Adipose tissue (tissue), 3 donors: Measurements from ENCODE around the gene ANKRD13D. TPM values are rescaled to one million over a fixed set of nuclear protein-coding genes. Genes with fewer than 3 reads are reported as not detected.

ENCODE experiments used
- H3K27ac ChIP-seq: one replicate; pipeline ENCODE4 v1.5.1; 2013; ENCODE audit warnings: low read depth, low read length
- WGBS, 3 donors: extraction: QIAGEN DNeasy Blood & Tissue Kit; methylation state at CpG; one replicate each; pipeline ENCODE4 v1.1.7; 2013; 5-methylcytosine and 5-hydroxymethylcytosine counted together
- polyA plus RNA-seq, 3 donors: library from polyadenylated mRNA; stranded (reverse); fragments of 200-250 nt; gene quantifications; one replicate each; pipeline ENCODE4 v1.2.3, GENCODE V29; 2013
- donor health status: healthy with polysubstance abuse.
- donor health status: Bipolar disorder and iron deficiency.
- donor health status: healthy.

ANKRD13D gene
- polyA plus RNA-seq, result 10 to 100 TPM; 13.0 to 48.7 (median 23.5) TPM

DNA sequence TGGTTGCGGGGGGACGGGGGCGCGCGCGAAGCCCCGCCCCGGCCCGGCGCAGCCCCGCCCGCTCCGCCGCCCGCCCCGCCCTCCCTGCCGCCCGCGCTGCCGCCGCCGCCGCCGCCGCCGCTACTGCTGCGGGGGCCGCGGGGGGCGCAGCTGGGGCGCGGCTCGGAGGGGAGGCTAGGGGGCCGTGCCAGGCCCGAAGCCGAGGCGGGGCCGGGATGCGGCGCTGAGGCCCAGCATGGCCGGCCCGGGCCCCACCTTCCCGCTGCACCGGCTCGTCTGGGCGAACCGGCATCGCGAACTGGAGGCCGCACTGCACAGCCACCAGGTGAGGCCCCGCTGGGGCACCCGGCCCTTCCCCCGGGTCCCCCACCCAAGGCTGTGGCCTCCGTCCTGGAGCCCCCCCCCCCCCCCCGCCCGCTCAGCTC lies at the start of gene ANKRD13D:
ANKRD13D (plus strand) TSS at position 78 of the 425 bp plus-strand sequence; CDS start at position 236, 158 bp downstream.
- H3K27ac ChIP-seq, result peak within 1 kb of the TSS; percentile 94
- 0 to 1% (median 1%) methylated on average over 20 to 44 of the region's 56 CpGs for WGBS, 3 donors

DNA sequence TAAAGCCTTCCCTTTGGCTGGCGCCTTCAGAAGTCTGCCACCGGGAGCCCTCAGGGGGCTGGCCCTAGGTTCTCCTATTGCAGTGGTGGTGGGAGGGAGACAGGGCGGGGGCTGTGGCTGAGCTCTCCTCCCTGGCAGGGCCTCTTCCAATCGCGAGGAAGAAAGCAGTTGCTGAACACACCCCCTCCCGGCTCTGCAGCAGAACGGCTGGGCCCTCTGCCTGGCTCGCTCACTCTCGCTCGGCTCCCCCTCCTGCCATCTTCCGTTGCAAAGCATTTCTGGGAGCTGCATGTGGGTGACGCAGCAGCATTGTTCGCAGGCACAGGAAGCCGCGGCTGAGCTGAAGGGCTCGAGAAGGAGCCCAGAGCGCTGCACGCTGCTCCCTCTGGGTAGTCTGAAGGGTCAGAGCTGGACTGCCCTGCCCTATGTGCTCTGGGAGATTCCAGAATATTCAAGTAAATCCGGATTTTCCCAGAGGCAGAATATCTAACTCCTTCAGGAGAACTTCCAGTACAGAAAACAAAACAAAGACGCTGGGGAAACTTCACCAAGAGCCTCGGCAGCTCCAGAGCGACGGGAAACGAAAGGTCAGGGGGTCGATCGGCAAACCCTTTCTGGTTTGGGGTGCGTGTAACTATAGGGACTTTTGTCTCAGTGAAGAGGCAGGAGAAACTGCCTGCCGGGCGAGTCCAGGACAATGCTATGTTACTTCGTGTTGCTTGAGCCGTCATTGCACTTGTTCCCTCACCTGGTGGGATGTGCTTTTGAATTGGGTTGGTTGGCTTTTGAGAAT lies 49.1 kb upstream of the ANKRD13D start:
- H3K27ac ChIP-seq, result peak overlapping the region; percentile 98
- WGBS, 3 donors, result 0% methylated on average over 30 to 31 of the region's 31 CpGs

- WGBS, 3 donors, result 1 to 2% (median 1%) methylated on average over 16 of the region's 16 CpGs
Measured at GRCh38 chr11:67240576-67241389, 48.3 kb upstream of the ANKRD13D start.

DNA sequence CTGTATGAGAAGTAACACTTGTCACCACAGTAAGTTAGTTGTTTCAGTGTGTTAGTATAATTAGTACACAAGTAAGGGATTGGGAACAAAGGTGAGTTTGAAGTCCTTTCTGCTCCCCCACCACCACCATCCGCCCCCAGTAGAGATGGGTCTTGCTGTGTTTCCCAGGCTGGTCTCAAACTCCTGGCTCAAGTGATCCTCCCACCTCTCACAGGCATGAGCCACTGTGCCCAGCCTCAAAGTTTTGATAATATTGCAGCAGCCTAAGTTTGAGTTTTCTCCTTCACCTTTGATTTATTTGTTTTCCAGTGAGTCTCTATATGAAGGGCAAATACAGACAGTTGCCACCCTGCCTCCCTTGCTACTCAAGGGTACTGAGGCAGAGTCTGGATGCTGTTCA lies 46.6 kb upstream of the ANKRD13D start:
- WGBS, 3 donors, result 76 to 88% (median 79%) methylated on average over 1 of the region's 1 CpG
- no peak overlapping the region for H3K27ac ChIP-seq

More at GRCh38 chr11:67240576-67241389, 48.3 kb upstream of the ANKRD13D start:
- H3K27ac ChIP-seq, result peak overlapping the region; percentile 98

- H3K27ac ChIP-seq, result no peak overlapping the region
- 56 to 90% (median 86%) methylated on average over 2 of the region's 2 CpGs for WGBS, 3 donors
Measured at GRCh38 chr11:67243051-67243450, 46.1 kb upstream of the ANKRD13D start.

DNA sequence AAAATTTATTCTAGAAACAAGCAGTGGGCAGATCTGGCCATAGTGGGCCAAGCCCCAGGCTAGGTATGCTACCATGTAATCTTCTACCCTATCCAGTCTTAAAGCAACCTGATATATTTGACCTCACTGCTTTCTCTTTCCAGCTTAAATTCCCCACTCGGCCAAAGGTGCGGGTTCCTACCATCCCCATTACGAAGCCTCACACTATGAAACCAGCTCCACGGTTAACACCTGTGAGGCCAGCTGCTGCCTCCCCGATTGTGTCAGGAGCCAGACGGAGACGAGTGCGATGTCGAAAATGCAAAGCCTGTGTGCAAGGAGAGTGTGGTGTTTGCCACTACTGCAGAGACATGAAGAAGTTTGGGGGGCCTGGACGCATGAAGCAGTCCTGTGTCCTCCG lies 44.1 kb upstream of the ANKRD13D start:
- 93 to 94% (median 93%) methylated on average over 11 of the region's 11 CpGs for WGBS, 3 donors
- H3K27ac ChIP-seq, result no peak overlapping the region

DNA sequence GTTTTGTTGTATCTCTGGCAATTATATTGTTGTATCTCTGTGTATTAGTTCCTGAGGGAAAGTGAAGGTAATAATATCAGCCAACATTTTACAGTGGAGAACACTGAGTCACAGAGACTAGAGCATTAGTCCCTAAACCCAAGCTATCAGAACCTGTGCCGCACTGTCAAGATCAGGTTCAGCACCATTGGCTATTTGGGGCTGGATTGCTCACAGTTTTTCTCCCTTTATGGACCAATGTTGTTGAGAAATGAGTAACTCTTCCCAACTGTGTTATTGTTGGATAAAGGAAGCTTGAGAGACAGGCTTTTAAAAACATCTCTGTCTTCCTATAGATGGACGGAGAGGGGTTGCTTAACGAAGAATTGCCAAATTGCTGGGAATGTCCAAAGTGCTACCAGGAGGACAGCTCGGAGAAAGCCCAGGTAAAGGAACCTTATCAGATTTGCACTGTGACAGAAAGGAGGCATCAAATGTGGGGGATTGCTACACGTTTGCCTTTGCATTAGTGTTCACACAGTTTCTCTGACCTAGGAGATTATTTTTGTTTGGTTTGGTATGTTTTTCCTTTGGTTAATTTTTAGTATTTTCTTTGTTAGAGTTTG lies 41.1 kb upstream of the ANKRD13D start:
- 76 to 84% (median 82%) methylated on average over 5 of the region's 5 CpGs for WGBS, 3 donors
- no peak overlapping the region for H3K27ac ChIP-seq

- H3K27ac ChIP-seq, result no peak overlapping the region
Measured at GRCh38 chr11:67248653-67249052, 40.5 kb upstream of the ANKRD13D start.

DNA sequence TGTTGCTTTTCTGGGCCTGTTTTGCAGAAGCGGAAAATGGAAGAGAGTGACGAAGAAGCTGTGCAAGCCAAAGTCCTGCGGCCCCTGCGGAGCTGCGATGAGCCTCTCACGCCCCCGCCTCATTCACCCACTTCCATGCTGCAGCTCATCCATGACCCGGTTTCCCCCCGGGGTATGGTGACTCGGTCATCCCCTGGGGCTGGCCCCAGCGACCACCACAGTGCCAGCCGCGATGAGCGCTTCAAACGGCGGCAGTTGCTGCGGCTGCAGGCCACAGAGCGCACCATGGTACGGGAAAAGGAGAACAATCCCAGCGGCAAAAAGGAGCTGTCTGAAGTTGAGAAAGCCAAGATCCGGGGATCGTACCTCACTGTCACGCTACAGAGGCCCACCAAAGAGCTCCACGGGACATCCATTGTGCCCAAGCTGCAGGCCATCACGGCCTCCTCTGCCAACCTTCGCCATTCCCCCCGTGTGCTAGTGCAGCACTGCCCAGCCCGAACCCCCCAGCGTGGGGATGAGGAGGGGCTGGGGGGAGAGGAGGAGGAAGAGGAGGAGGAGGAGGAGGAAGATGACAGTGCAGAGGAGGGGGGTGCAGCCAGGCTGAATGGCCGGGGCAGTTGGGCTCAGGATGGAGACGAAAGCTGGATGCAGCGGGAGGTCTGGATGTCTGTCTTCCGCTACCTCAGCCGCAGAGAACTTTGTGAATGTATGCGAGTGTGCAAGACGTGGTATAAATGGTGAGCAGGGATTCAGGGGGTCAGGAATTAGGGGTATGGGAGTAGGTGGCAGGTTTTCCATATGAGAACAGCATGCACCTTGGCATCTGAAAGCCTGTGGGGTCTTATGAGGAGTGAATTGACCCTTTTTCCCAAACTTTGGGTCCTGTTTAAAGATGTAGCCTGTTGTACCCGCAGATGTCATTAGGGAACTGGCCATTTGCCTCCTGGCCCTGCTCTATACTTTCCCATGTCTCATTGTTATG lies 38.8 kb upstream of the ANKRD13D start:
- 92 to 96% (median 94%) methylated on average over 37 of the region's 37 CpGs for WGBS, 3 donors
- H3K27ac ChIP-seq, result no peak overlapping the region

GRCh38 chr11:67251841-67252240 lies 37.3 kb upstream of the ANKRD13D start:
- H3K27ac ChIP-seq, result no peak overlapping the region
- WGBS, 3 donors, result 73 to 95% (median 74%) methylated on average over 1 of the region's 1 CpG

GRCh38 chr11:67252831-67253239 lies 36.3 kb upstream of the ANKRD13D start:
- no peak overlapping the region for H3K27ac ChIP-seq
- WGBS, 3 donors, result 73 to 90% (median 83%) methylated on average over 4 of the region's 4 CpGs

GRCh38 chr11:67253872-67254624 lies 35.1 kb upstream of the ANKRD13D start:
- 82 to 94% (median 89%) methylated on average over 14 of the region's 14 CpGs for WGBS, 3 donors

GRCh38 chr11:67254798-67255197 lies 34.3 kb upstream of the ANKRD13D start:
- WGBS, 3 donors, result 81 to 89% (median 87%) methylated on average over 15 of the region's 15 CpGs

More at GRCh38 chr11:67253872-67254624, 35.1 kb upstream of the ANKRD13D start:
- no peak overlapping the region for H3K27ac ChIP-seq

DNA sequence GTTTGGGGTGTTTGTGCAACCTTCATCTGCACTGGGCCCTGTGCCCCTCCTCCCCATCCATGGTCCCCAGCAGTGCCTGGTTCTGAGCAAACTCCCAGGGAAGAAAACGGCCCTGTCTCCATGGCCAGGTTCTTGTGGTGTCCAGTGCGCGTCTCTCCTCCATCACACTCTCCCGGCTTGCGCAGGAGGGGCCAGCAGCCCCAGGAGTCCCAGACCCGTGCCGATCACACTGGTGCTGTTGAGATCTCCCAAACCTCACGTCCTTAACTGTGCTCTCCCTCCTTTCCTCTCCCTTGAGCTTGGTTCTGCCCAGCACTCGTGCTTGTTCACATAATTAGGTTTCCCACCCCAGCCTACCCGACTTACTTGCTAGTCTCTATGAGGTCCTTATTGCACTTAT lies 33.8 kb upstream of the ANKRD13D start:
- 86 to 90% (median 87%) methylated on average over 10 of the region's 10 CpGs for WGBS, 3 donors
- H3K27ac ChIP-seq, result no peak overlapping the region

More at GRCh38 chr11:67254798-67255197, 34.3 kb upstream of the ANKRD13D start:
- H3K27ac ChIP-seq, result no peak overlapping the region

DNA sequence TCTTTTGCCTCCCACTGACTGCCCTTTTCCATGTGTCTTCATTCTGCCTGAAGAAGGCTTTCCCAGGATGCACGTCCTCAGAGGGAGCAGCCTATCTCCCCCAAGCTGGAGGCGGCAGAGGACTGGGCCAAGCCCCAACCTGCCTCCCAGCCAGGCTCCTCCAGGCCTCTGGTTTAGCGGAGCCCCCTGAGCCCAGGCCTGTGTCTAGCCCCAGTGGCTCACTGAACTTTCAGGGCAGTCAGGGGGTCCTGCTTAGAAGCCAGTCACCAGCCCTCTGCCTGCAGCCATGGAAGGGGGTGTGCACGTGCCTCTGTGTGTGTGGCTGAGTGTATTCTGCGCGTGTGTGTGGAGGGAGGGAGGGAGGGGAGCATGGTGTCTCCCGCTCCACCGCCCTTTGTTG lies 33.2 kb upstream of the ANKRD13D start:
- no peak overlapping the region for H3K27ac ChIP-seq
- WGBS, 3 donors, result 85 to 90% (median 86%) methylated on average over 8 of the region's 8 CpGs

DNA sequence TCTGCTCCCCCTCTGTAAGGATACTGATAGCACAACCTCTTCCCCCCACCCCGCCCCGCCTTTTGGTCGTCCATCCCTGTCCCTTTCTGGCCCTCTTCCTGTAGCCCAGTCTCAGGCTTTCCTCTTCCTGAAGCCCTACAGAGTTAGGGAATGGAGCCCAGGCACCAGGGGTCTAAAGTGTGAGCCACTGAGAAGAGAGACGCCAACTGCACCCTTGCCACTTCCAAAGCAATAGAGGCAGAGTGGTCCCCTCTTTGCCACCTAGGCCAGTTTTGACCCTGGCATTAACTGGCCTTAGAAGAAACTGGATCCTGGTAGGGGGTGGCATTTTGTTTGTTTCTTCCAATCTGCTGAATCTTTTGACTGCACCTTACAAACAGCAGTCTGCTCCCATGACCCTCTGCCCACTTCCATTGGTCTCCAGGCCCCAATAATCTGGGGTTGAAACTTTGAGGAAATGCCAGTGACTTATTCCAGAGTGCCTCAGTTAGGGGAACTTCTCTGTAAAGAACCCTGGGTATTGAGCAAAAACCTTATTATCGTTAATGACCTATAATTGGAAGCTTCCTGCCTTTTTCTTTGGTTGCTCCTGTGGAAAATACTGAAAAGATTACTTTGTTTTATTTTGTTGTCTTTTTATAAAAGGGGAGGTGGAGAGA lies 32.5 kb upstream of the ANKRD13D start:
- no peak overlapping the region for H3K27ac ChIP-seq
- WGBS, 3 donors, result 67 to 83% (median 69%) methylated on average over 5 of the region's 5 CpGs

GRCh38 chr11:67260406-67260805 lies 28.7 kb upstream of the ANKRD13D start:
- WGBS, 3 donors, result 85 to 89% (median 86%) methylated on average over 6 of the region's 6 CpGs
- no peak overlapping the region for H3K27ac ChIP-seq
